Activated CD4-positive, alpha-beta T cell treated with anti-CD3 and anti-CD28 coated beads for 48 hours (primary cell): Measurements from ENCODE around the gene SLC9A5.

Source experiments
- DNase-seq: peaks from one replicate; pipeline ENCODE4 v3.0.0-alpha.2; 2020

The SLC9A5 gene, protein sequence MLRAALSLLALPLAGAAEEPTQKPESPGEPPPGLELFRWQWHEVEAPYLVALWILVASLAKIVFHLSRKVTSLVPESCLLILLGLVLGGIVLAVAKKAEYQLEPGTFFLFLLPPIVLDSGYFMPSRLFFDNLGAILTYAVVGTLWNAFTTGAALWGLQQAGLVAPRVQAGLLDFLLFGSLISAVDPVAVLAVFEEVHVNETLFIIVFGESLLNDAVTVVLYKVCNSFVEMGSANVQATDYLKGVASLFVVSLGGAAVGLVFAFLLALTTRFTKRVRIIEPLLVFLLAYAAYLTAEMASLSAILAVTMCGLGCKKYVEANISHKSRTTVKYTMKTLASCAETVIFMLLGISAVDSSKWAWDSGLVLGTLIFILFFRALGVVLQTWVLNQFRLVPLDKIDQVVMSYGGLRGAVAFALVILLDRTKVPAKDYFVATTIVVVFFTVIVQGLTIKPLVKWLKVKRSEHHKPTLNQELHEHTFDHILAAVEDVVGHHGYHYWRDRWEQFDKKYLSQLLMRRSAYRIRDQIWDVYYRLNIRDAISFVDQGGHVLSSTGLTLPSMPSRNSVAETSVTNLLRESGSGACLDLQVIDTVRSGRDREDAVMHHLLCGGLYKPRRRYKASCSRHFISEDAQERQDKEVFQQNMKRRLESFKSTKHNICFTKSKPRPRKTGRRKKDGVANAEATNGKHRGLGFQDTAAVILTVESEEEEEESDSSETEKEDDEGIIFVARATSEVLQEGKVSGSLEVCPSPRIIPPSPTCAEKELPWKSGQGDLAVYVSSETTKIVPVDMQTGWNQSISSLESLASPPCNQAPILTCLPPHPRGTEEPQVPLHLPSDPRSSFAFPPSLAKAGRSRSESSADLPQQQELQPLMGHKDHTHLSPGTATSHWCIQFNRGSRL

DNA sequence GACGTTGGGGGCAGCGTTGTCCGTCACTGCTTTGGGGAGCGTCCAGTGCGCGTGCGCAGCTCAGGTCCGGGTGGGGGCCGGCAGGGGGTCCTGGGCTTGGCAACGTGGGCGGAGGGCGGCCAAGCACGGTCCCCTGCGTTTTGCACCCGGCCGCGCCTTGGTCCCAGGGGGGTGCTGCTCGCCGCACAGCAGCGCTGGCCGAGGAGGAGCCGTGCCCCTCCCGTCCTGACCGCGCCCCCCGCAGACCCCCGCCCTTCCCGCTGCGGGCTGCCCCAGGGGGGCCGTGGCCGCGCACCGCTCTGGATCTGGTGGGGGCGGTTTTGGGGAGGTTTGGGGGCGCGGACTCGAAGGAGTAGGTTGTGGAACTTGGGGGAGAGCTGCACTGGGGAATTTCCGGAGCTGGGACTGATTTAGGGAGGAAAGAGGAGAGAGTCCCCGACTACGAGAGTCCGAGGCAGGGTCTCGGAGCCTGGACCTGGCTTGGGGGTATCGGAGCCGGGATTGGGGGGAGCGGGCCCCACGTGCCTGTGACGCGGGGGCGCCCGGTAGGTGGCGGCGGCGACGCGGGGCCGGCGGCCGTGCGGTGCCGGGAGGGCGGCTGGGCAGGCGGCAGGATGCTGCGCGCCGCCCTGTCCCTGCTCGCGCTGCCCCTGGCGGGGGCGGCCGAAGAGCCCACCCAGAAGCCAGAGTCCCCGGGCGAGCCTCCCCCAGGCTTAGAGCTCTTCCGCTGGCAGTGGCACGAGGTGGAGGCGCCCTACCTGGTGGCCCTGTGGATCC is at the start of gene SLC9A5:
TSS of gene SLC9A5 (plus strand) at position 579 of the 777 bp plus-strand sequence. CDS start at position 615, 36 bp downstream.
- DNase-seq, result peak; percentile 36

DNA sequence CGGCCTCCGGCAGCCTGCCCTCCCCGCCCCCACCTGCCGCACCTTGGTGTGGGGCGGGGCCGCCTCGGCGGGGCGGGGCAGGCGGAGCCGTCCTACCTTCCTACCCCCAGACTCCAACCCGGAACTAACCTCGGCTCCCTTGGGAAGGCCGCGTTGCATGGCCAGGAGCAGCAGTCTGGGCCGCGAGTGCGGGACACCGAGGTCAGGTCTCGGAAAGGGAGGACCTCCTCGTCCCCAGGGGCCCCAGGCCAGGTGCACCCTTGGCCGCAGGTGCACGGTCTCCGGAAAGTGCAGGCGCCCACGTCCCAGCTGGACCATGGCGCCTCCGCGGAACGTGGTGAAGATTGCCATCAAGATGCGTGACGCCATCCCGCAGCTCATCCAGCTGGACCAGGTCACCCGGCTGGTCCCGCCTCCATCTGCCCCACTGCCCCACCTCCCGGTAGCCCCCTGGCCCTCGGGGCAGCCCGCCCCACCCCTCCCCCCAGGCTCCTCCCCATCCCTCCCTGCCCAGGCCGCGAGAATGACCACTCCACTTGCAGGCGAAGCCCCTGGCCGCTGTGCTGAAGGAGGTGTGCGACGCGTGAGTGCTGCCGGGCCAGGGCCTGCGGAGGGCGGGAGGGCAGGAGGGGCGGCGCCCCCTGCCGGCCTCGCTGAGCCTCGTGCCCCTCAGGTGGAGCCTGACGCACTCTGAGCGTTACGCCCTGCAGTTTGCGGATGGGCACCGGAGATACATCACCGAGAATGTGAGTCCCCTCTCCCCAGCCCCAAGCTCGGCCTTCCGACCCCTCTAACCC is 49.6 kb upstream of the SLC9A5 start, which contains the start of gene ELMO3:
TSS of gene ELMO3 (plus strand) at position 121 of the 797 bp plus-strand sequence. CDS start at position 317, 196 bp downstream.
- no peak for DNase-seq

DNA sequence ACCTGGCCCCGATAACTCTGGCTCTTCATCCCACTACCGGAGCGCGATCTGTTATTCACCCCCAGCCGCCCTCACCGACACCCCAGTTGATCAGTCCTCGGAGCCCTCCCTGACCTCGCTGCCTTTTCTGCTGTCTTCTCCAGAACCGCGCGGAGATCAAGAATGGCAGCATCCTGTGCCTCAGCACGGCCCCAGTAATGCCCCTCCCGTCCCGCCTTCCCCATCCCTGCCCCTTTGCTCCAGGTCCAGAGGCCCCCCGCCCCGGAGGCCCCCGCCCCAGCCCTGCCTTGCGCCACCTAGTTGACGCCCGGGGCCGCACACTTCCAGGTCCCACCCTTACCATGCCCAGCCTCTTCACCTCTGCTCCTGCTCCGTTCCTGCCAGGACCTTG is 49.0 kb upstream of the SLC9A5 start:
- no peak for DNase-seq

DNA sequence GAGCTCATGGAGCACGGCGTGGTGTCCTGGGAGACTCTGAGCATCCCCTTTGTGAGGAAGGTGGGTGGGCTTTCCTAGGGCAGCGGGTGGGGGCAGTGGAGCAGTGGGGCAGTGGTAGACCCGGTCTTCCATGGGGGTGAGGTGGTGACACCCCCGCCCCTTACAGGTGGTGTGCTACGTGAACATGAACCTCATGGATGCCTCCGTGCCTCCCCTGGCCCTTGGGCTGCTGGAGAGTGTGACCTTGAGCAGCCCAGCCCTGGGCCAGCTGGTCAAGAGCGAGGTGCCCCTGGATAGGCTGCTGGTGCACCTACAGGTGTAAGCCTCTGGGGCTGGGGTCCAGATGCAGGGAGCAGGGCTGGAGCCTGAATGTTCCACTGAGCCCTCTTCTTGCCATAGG is 48.3 kb upstream of the SLC9A5 start:
- no peak for DNase-seq

DNA sequence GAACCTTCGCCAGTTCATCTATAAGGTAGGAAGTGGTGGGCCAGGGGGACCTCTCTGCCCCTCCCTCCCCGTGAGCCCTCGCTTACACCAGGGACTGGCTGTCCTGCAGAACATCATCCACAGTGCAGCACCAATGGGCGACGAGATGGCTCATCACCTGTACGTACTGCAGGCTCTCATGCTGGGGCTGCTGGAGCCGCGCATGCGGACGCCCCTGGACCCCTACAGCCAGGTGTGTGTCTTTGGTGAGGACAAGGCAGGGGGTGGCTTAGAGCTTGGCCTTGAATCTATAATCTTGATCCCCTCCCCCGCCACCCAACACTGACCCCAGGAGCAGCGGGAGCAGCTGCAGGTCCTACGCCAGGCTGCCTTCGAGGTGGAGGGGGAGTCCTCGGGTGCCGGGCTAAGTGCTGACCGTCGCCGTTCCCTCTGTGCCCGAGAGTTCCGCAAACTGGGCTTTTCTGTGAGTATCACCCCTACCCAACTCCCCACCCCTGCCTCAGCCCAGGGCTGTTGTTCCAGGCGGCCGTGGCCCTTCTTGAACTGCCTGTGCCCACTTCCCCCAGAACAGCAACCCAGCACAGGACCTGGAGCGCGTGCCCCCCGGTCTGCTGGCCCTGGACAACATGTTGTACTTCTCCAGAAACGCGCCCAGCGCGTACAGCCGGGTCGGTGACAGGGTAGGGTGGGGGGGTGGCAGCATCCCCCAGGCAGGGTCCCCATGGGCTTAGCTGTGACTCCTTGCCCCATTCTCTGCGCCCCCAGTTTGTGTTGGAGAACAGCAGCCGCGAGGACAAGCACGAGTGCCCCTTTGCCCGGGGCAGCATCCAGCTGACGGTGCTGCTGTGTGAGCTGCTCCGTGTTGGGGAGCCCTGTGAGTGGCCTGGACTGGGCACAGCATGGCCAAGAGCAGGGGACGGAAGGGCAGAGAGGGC is 47.1 kb upstream of the SLC9A5 start:
- DNase-seq, result no peak

DNA sequence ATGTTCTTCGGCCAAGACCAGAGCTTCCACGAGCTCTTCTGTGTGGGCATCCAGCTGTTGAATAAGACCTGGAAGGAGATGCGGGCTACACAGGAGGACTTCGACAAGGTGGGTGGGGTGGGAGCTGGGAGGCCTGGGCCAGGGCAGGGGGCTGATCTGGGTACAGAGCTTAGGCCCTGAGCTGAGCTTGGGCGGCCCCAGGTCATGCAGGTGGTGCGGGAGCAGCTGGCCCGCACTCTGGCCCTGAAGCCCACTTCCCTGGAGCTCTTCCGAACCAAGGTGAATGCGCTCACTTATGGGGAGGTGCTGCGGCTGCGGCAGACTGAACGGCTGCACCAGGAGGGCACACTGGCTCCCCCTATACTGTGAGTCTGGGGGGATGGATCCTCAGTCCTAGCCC is 46.4 kb upstream of the SLC9A5 start:
- no peak for DNase-seq

DNA sequence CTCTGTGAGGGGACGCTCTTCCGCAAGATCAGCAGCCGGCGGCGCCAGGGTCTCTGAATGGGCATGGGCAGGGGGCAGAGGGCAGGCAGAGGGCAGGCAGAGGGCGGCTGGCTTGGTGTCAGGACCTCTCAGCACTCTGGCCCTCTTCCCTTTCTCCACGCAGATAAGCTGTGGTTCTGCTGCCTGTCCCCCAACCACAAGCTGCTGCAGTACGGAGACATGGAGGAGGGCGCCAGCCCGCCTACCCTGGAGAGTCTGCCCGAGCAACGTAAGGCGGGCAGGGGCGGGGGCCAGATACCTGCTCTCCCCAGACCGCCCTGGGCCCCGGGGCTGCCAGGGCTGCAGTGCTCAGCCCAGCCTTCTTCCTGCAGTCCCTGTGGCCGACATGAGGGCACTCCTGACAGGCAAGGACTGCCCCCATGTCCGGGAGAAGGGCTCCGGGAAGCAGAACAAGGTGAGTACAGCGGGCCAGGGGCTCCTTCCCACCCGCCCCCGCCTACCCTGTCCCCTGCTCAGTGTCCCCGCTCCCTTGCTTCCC is 45.8 kb upstream of the SLC9A5 start:
- no peak for DNase-seq

DNA sequence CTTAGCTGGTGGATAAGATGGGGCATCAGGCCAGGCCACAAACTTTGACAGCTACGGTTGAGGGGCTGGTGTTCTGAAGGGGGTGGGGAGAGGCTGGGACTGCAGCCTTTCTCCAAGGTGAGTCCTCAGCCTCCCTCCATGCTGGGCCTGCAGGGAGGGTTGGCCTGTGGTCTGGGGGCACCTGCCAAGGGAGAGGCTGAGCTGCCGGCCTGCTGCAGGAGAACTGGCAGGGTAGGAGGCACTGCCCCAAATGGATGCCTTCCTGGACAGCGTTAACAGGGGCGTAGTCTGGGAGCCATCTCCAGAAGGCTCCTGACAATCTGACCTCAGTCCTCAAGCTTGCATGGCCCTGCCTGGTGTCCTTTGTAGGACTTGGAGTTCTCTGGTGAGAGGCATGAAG is 44.7 kb upstream of the SLC9A5 start:
- DNase-seq, result no peak

DNA sequence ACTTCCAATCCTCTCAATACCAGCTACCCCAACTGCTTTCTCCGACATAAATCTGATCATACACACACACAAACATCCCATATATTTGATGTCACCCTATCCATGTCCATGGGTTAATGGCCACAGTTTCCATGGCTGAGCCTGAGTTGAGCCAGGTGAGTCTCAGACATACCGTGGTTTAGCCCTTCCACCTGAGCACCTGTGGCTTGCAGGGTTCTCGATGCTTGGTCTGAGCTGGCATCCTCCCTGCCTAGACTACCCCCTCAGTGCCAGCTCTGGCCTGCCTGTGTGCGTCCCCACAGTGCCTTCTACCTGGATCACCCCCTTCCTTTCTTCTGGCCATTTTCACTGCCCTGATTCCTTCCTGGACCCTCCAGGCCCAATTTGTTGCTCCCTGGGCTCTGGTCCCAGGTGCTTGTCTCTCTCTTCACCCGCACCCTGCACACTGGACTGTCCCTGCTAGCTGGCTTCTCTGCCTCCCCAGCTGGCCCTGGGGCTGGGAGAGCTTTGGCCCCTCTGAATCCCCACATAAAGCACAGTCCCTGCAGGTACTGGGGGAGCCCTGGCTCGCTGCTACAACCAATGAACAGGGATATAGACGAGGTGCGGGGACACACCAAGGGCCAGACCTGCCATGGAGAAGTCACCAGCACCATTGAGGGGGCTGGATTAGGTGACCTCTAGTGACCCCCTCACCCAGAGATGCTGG is 42.5 kb upstream of the SLC9A5 start:
- DNase-seq, result no peak

DNA sequence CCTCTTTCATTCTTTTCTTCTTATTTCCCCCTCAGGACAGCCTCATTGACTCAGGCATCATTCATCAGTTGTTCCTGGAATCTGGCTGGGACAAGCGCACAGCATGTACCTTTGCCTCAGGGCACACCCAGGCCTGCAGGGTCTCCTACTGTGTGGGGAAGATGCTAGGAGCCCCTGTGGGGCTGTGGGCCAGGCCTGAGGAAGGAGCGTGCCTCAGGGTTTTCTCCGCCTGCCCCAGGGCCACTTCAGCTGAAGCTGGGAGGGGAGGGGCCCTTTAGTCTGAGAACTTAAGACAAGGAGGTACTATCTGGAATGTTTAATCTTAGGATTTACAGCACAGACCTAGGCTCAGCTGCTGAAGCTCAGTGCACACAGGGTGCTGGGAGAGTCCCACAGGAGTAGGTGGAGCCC is 41.9 kb upstream of the SLC9A5 start:
- DNase-seq, result no peak

DNA sequence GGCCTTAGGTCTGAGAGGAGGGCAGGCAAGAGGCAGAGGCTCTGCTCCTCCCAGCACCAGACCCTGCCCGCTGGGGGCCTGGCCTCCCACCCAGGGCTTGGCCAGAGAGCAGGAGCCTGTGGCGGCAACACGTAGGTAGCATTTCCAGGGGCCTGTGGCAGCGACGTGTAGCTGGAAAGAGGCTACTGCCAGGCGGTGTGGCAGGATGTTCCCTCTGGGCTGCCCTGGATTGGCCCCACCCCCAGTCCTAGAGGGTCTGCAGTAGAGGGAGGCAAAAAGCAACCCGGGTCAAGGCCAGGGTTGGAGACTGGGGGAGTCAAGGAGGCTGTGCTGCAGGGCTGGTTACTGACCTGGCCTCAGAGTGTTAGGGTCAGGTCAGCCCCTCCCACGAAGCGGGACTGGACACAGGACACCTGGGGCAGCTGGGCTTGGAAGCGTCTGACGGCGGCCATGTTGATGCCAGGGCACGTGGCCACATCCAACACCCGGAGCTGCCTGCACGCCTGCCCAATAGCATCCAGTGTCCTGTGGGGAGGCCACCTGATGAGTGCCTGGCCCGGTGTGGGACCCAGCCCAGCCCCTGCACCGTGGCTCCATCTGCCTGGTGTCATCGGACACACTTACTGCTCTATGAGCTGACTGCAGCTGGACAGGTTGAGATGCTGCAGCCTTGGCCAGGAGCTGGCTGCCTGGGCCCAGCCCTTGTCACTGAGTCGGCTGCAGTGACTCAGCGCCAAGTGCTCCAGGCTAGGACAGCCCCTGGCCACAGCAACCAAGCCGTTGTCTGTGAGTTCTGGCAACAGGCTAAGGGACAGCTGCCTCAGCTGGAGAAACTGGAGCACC is 41.3 kb upstream of the SLC9A5 start:
- no peak for DNase-seq

DNA sequence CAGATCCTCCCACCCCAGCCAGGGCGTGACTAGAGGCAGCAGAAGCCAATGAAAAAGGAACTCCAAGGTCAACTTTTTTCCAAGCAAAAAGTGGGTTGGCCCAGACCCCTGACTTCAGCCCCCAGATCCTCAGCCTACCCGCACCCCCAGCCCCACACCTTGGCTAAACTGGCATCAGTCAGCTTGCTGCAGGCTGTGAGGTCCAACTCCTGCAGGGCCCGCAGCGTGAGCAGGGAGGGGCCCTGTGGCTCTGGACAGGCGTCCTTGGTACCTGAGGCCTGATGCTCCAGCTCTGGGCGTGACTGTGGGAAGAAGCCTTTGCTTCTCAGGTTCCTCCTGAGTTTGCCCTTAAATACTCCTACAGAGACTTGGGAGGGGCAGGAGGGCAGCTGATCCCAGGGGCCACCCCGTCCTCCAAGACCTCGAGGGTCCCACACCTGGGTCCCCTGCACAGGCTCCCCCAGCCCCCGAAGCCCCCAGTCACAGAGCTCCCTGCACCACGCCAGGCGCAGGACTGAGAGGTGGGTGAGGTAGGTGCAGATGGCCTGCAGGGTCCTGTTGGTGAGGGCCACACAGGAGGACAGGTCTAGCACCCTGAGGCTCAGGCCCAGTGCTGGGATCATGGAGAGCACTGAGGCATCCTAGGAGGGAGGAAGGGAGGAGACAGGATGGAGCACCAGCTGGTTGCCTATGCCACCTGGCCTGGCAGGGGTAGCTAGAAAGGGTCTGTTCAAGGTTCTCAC is 40.5 kb upstream of the SLC9A5 start:
- DNase-seq, result no peak

DNA sequence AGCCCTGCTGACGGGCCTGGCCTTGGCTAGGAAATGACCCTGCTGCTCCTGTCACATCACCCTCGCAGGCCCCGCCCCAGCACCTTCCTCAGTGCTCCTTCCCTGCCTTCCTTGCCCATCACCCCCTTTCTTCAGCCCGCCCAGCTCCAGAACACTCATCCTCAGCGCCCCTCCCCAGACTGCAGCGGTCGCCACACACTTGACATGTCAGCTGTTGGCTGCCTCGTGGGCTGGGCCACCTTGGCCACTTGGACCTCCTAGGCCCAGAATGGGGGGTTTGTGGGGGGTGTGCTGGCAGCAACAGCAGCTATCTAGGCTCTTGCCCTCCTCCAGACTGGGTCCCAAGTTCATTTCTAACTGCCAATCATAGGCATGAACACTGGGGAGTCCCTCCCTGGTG is 39.2 kb upstream of the SLC9A5 start:
- DNase-seq, result no peak

DNA sequence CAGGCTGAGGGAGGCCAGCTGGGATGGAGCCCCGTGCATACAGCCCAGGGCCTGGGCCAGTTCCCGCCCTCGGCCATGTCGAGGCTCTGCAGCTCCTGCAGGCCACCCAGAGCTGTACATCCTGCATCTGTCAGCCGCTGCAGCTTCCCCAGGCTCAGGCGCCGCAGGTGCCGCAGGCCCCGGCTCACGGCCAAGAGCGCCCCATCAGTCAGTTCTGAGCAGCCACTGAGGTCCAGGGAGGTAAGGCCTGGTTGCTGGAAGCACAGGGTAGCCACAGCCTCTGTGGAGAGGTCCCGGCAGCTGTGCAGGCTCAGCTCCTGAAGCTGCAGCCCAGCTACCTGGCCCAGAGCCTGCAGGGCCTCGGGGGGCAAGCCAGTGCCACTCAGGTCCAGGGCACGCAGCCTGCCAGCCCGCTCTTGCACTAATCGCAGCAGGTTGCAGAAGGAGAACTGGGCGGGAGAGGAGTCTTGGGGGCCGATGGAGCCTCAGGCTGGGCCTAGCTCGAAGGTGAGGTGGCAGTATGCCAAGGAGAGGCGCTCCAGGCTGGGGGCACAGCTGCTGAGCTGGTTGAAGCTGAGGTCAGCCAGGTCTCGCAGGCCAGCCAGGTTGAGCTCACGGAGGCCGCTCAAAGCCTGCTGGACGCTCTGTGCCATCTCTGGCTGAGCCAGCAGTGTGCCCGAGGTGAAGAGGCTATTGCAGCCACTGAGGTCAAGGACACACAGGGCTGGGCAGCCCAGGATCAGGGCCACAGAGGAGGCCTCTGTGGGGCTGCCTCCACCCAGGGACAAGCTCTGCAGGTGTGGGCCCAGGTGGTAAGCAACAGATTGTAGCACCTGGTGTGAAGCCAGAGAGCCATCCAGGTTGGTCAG is 38.5 kb upstream of the SLC9A5 start:
- no peak for DNase-seq

DNA sequence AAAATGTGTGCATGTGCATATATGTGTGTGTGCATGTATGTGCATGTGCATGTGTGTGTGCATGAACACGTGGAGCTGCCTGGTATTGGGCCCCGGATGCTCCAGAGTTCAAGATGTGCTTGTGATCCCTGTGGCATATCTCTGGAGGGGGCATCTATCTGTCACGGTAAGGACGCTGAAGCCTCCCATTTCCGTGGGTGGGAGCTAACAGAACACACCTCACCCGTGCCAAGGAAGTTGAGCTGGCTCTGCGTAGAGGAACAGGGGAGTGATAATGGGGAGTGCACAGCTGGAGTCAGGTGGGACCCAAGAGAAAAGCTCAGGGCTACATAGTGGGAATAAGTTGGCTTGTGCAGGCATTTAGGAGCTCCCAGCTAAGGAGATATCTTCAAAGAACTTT is 37.1 kb upstream of the SLC9A5 start:
- DNase-seq, result no peak

DNA sequence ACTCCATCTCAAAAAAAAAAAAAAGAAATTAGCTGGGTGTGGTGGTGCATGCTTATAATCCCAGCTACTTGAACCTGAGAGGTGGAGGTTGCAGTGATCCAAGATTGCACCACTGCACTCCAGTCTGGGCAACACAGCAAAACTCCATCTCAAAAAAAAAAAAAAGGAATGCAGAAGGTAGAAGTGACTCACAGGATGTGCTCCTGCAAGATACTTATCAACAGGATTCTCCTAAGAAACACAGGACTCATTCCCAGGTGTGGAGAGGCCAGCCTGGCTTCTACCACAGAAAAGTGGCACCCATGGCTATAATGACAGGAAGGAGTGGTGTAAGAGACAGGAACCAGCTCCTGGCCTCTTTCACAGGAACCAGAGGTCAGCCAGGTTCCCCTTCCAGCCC is 36.0 kb upstream of the SLC9A5 start:
- DNase-seq, result no peak
